Heart right ventricle (tissue), 16 donors: ENCODE results near the gene RAB44. TPM values are rescaled to one million over a fixed set of nuclear protein-coding genes. Genes with fewer than 3 reads are reported as not detected.
A peak's percentile ranks its signal among the peaks of the same experiment; 100 is the strongest.

ENCODE experiments used
- ATAC-seq, 8 donors: fragments of 200-7000 bp; cut with Tn5 transposase; one replicate each; pipeline ENCODE4 v1.9.1; 2020; ENCODE audit warnings: mild to moderate bottlenecking in 8 of 8, moderate library complexity in 8 of 8, moderate number of reproducible peaks in 1 of 8
- DNase-seq, 2 donors: peaks; one replicate each; pipeline ENCODE4 v3.0.0-alpha.2; 2020
- H3K27ac ChIP-seq, 10 donors: fragments of 200-600 bp; sonication (generic) in 2 of 10; one replicate each; pipeline versions ENCODE4 v1.5.0 to v1.8.0; 2020 to 2022; ENCODE audit warnings: mild to moderate bottlenecking in 3 of 10
- H3K27me3 ChIP-seq, 7 donors: fragments of 200-600 bp; one replicate each; pipeline ENCODE4 v1.8.0; 2021 to 2022; ENCODE audit warnings: mild to moderate bottlenecking in 2 of 7
- H3K36me3 ChIP-seq, 9 donors: fragments of 200-600 bp; sonication (generic) in 1 of 9; one replicate each; pipeline versions ENCODE4 v1.5.0 to v1.8.0; 2020 to 2022; ENCODE audit warnings: mild to moderate bottlenecking in 2 of 9
- H3K4me1 ChIP-seq, 9 donors: fragments of 200-600 bp; sonication (generic) in 1 of 9; one replicate each; pipeline versions ENCODE4 v1.5.0 to v1.8.0; 2020 to 2022; ENCODE audit warnings: mild to moderate bottlenecking in 4 of 9
- H3K4me3 ChIP-seq, 10 donors: fragments of 200-600 bp; sonication (generic) in 2 of 10; one replicate each; pipeline versions ENCODE4 v1.5.0 to v1.8.0; 2020 to 2022; ENCODE audit warnings: mild to moderate bottlenecking in 7 of 10, moderate library complexity in 2 of 10
- H3K9me3 ChIP-seq, 11 donors: fragments of 200-600 bp in 10 of 11; sonication (generic) in 2 of 11; one replicate each; pipeline versions ENCODE4 v1.5.0 to v1.8.0; 2013 to 2022; ENCODE audit warnings: mild to moderate bottlenecking in 2 of 11, control low read depth in 1 of 11, moderate library complexity in 1 of 11
- WGBS, 2 donors: extraction: QIAGEN DNeasy Blood & Tissue Kit; methylation state at CpG; one replicate each; pipeline ENCODE4 v1.1.7; 2013; ENCODE audit warnings: inconsistent platforms in 1 of 2; 5-methylcytosine and 5-hydroxymethylcytosine counted together
- intact Hi-C, 10 donors: fragments of 100-400 bp; cut with DNase I; formaldehyde crosslinking; loops; one replicate each; pipeline versions ENCODE4 v1.11.1 to v1.14.2; 2022
- polyA plus RNA-seq, 2 donors: library from polyadenylated mRNA; stranded (reverse); fragments of 200-250 nt; gene quantifications; one replicate each; pipeline ENCODE4 v1.2.3, GENCODE V29; 2013
- total RNA-seq, 10 donors: library from RNA; stranded (reverse); fragmentation: NEBNext Ultra II Directional in 3 of 10; extraction: Animal tissue kit (Norgen Biotek cat#: 25700) in 3 of 10; gene quantifications; one replicate each; pipeline versions ENCODE4 v1.2.1 to v1.2.4, GENCODE V29; 2021 to 2023
- TF ChIP-seq, protein P1 (sequence below), 9 donors: fragments of 200-600 bp; sonication (generic) in 2 of 9; IDR thresholded peaks; one replicate each; pipeline versions ENCODE4 v1.5.0 to v1.8.0; 2021 to 2022; ENCODE audit warnings: antibody characterized with exemption in 9 of 9, mild to moderate bottlenecking in 5 of 9, moderate library complexity in 1 of 9
- donor health status: Arrhythmogenic right ventricular cardiomyopathy.
- donor health status: ischemic (EF 13 %, LVEDD 7.1; RV severe dilation, severe dysfunction).
- donor health status: healthy with polysubstance abuse.
- donor health status: DM: no; HTN: yes; CAD: no.
- donor health status: DM: no; HTN: no; CAD: no.
- donor health status: ischemic (EF 25% LVEDD 6.9; RV normal size, moderate dysfunction).
- donor health status: ischemic (EF 25% LVEDD 5.7; RV mildly dilated, moderate dysfunction).
- donor health status: healthy.
- donor health status: DM: yes; HTN: yes; CAD: no.
- donor health status: Ischemic cardiomyopathy.
- donor health status: ischemic (EF 35%, LVEDD 5.7; RV mildly dilated, moderate dysfunction).
- donor health status: nonischemic (EF 11% LVEDD 7.7; RV severe dilation, severe dysfunction).
- donor health status: DM: yes; HTN: yes; CAD: no.
- donor health status: PGD.
- donor health status: ischemic (EF 29% LVEDD 5.4; RV normal size, mild dysfunction).
- donor health status: nonischemic (EF 23%, LVEDD 6.1; RV moderate dilation, normal function).

RAB44 gene
- total and polyA plus RNA-seq, 12 donors = 0.03 to 0.39 (median 0.06) TPM; not detected in 6

DNA sequence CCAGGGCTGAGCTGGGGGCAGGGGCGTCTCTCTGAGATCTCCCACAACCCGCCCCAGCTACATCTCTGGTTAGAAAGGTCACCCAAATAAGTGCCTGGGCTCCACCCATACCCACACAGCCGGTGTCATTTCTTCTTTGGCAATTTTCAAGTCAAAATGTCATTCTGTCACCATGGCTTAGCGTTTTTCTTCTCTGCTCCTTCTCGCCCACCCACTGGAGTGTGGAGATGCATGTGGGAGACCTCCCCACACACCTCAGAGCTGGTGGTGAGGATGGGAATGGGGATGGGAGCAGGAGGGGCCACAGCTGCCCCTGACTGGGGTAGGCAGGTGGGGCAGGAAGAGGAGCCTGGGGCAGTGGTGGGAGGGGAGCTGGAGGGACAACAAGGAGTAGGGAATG, 78.5 kb downstream of the RAB44 start:
- H3K4me3 ChIP-seq = no peak overlapping the region
- no peak overlapping the region for H3K27ac ChIP-seq
- peaks cover 0 to 15% (median 0%) of the 10 kb centered on the region in 9 donors for H3K36me3 ChIP-seq
- ATAC-seq (no peak), DNase-seq (no peak)
- TF ChIP-seq, protein P1, sequence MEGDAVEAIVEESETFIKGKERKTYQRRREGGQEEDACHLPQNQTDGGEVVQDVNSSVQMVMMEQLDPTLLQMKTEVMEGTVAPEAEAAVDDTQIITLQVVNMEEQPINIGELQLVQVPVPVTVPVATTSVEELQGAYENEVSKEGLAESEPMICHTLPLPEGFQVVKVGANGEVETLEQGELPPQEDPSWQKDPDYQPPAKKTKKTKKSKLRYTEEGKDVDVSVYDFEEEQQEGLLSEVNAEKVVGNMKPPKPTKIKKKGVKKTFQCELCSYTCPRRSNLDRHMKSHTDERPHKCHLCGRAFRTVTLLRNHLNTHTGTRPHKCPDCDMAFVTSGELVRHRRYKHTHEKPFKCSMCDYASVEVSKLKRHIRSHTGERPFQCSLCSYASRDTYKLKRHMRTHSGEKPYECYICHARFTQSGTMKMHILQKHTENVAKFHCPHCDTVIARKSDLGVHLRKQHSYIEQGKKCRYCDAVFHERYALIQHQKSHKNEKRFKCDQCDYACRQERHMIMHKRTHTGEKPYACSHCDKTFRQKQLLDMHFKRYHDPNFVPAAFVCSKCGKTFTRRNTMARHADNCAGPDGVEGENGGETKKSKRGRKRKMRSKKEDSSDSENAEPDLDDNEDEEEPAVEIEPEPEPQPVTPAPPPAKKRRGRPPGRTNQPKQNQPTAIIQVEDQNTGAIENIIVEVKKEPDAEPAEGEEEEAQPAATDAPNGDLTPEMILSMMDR (IDR thresholded peaks at IDR 0.05) = no peak
- intact Hi-C loops = no loop called here
- WGBS, 2 donors = 93% methylated on average over 5 of the region's 5 CpGs
- H3K9me3 ChIP-seq = no peaks in the 10 kb centered on the region
- H3K27me3 ChIP-seq = no peaks in the 10 kb centered on the region
- H3K4me1 ChIP-seq = peaks cover 0 to 17% (median 0%) of the 10 kb centered on the region in 9 donors

DNA sequence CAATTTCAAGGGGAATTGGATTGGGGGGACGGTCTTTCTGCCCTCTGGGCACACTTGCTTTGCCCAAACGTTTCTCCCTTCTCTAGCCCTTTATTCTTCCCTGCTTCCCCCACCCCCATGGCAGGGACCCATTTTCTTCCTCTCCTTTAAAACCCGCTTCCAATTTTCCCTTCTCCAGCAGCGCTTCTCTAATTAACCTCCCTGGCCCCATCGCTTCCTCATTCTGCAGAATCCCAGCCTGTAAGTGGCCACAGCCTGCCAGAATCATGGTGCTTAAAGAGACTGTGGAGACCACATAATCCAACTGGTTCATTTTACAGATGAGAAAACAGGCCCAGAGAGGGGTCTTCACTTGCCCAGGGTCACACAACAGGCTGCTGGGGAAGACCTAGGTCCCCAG, 80.2 kb downstream of the RAB44 start:
- Histone ChIP-seq H3K27ac (no peak overlapping the region), H3K27me3 (no peaks in the 10 kb centered on the region), H3K36me3 (peaks cover 0 to 15% (median 0%) of the 10 kb centered on the region in 9 donors), H3K4me3 (no peak overlapping the region), H3K4me1 (peaks cover 0 to 17% (median 0%) of the 10 kb centered on the region in 9 donors), H3K9me3 (no peaks in the 10 kb centered on the region)
- ATAC-seq (no peak), DNase-seq (no peak)
- TF ChIP-seq, protein P1 (IDR thresholded peaks at IDR 0.05) = no peak
- 59 to 64% methylated on average over 5 of the region's 5 CpGs for WGBS, 2 donors
- intact Hi-C loops = no loop called here

DNA sequence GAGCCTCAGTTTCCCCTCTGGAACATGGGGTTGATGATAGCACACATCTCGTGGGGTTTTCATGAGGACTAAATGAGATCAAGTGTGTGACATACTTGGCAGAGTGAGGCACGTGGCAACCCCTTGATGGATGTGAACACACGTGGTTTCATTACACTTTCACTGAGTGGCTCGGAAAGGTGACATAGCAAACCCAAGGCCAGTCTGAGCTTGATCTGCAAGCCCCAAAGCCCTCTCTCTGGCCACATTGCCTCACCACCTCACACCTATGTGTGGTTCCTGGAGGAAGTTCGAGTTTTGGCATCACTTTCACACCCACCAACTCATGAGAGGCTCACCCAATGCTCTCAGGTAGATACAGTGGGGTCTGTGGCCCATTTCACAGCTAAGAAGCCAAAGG, 81.6 kb downstream of the RAB44 start:
- Histone ChIP-seq H3K27me3 (no peaks in the 10 kb centered on the region), H3K4me1 (peaks cover 0 to 17% (median 0%) of the 10 kb centered on the region in 9 donors), H3K9me3 (no peaks in the 10 kb centered on the region), H3K36me3 (peaks cover 0 to 15% (median 0%) of the 10 kb centered on the region in 9 donors), H3K27ac (no peak overlapping the region), H3K4me3 (no peak overlapping the region)
- DNase-seq = no peak
- WGBS, 2 donors = 90 to 92% methylated on average over 5 of the region's 5 CpGs
- intact Hi-C loops = no loop called here
- ATAC-seq = no peak
- TF ChIP-seq, protein P1 (IDR thresholded peaks at IDR 0.05) = no peak

DNA sequence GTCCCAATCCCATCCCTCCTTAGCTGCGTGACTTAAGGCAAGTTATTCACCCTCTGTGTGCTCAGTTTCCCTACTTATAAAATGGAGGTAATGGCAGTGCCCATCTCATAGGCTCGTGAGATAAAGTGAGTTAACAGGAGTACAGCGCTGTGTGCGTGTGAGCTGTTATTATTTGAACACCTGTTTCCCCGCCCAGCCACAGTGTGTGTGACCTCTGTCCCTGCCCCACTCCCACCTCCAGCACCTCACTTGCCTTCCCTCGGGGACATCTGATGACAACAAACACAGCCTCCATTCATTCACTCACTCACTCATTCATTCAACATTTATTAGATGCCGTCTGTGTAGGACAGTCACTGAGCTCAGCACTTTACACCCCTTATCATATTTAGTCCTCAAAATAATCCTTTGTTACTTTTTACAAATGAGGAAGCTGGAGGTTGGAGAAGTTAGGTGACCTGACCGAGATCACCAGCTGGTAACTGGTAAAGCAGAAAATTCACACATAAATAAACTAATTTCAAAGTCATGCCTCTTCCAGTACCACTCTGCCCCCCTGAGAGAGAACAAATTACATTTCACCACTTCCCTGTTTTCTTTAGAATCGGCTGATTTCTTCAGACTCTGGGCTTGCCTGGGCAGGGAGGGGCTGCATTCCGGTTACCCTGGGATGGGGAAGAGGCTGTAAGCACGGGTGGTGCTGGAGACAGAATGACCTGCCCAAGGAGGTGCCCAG, 83.0 kb downstream of the RAB44 start:
- Histone ChIP-seq H3K4me1 (peaks cover 0 to 17% (median 0%) of the 10 kb centered on the region in 9 donors), H3K9me3 (no peaks in the 10 kb centered on the region), H3K27me3 (no peaks in the 10 kb centered on the region), H3K4me3 (no peak overlapping the region), H3K36me3 (peaks cover 0 to 3% (median 0%) of the 10 kb centered on the region in 9 donors), H3K27ac (peak overlapping the region in 1 of 10 donors; percentile 15)
- DNase-seq (no peak), ATAC-seq (no peak)
- intact Hi-C loops = no loop called here
- WGBS, 2 donors = 71 to 76% methylated on average over 11 of the region's 11 CpGs
- TF ChIP-seq, protein P1 (IDR thresholded peaks at IDR 0.05) = no peak
